Stimulated activated CD4-positive, alpha-beta T cell treated with anti-CD3 and anti-CD28 coated beads, TNF-alpha, amount 100 ng/mL, for 24 hours (primary cell): Measurements from ENCODE around the gene KLF9.
"Not testable (repeated sequence)": the region's sequence is repeated elsewhere in the genome, so short reads cannot be mapped to it uniquely, and the experiment has no call there.

Experiments used
- DNase-seq, 3 experiments: peaks; one replicate each; pipeline ENCODE4 v3.0.0-alpha.2; 2020; ENCODE audit warnings: low read depth in 3 of 3

The KLF9 gene

DNA sequence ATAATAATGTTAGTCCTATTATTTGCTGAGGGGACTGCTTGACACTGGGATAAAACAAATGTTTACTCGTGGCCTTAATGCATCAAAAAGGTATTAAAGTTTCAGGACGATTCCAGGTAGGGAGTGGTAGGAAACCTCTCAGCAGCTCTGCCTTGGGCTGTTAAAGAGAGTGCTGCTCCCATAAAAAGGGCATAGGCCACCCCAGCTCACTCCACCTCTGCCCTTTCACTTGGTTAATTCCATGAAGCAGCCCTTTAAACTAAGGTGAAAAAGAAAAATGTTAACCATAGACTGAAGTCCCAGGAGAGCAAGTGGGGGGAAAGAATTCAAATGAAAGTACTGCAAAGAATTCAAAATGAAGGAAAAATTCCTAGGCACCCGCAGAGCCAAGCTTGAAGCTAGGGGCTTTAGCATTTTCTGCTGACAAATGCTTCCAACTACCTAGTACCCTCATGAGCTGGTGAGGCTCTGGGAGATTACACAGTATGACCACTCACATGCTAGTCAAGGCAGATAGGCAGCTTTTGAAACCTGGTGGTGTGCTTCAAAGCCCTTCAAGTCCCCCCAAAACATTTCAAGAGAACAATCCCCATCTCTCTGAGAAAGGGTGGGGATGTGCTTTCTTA lies 8.5 kb downstream of the KLF9 start:
- DNase-seq: no peak

DNA sequence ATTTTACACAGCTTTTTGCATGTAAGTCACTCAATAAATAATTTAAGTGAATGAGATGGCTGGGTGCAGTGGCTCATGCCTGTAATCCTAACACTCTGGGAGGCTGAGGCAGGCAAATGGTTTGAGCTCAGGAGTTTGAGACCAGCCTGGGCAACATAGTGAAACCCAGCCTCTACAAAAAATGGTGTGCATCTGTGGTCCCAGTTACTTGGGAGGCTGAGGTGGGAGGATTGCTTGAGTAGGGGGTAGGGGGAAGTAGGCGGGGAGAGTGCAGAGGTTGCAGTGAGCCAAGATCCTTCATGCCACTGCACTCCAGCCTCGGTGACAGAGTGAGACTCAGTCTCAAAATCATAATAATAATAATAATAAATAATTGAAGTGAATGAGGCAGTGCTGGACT lies 10.2 kb downstream of the KLF9 start:
- no peak for DNase-seq

DNA sequence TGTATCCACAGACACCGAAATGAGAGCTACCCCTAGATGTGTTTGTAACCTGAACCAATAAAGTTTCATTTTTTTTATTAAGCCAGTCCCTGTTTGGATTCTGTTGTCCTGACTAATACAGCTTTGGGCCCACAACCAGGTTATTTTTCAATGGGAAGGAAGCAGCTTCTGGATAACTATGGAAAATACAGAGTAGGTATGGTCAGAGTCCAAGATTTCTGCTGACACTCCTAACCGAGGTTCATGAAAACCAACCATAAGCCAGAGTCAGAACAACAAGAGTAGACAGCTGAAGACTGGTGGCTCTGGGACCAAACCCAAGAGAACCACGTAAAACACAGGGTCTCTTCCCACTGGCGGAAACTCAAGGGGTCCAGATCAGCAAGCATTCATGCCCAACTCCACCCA lies 10.8 kb downstream of the KLF9 start:
- DNase-seq: no peak

DNA sequence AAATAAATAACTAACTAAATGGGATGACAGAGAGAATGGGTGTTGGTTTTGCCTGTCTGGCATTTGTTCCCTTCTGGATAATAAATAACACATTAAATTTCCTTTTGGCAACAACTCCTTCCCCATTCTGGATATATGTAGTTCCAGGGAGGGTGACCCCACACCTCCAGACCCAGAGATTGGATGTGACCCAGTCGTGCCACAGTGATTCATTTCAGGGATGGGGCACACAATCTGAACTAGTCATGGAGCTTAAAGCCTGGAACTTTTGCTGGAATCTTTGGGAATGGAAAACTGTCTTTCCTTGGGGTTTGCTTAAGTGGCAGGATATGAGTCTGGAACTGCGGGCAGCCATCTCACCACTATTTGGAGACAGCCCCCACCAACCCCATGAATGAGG lies 11.3 kb downstream of the KLF9 start:
- no peak for DNase-seq

DNA sequence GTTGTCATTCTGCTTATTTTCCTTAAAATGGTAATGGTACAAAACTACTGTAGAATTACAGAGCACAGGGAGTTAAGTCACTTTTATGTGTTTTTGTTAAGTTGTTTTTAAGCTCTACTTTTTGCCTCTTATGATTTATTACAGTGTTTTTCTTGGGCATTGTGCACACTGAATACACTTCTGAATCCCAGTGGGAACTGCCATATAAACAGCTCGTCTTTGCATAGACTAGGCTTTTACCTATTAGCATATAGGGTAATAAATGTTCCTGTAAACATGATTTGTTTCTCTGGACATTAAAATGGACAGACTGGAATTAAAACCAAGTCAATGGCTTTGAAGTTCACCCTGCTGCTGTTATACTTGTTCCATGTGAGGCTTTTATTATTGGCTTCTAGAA lies 12.2 kb downstream of the KLF9 start:
- DNase-seq: no peak

DNA sequence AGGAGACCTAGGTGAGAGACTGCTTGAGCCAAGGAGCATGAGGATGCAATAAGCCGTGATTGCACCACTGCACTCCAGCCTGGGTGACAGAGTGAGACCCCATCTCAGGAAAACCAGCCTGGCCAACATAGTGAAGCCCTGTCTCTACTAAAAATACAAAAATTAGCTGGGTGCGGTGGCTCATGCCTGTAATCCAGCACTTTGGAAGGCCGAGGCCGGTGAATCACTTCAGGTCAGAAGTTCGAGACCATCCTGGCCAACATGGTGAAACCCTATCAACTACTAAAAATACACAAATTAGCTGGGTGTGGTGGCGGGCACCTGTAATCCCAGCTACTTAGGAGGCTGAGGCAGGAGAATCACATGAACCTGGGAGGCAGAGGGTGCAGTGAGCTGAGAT lies 13.2 kb downstream of the KLF9 start:
- not testable (repeated sequence) for DNase-seq

DNA sequence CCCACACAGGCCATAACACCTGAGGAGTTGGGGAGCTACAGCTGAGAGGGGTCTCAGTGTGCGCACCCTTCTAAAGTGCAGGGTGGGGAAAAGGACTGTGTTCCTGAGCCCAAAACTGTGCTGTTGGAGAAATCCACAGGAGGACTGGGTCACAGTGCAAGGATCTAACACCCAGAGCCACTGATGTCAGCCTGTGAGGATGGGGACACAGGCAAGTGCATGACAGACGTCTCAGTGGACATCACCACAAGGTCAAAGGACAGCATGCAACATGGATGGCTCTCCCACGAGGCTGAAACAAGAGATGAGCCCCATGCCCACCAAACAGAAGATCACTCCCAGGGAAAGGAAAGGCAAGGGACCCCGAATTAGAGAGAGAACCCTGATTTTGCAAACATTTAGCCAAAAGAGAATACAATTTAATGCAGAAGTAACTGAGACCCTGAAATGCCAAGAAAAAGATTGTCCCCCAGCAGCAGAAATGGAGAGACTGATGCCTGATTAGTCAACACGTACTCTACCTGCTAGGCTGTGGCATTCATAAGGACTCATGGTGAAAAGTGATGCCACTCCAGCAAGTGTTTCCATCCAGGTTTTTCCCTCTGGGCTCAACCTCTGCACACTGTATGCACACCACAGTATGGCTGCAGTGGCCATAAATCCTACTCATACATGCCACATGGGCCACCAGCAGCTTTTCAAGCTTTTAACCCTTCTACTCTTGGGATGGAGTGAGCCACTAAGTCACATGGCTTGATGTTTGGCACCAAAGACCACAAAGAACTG lies 14.2 kb downstream of the KLF9 start:
- DNase-seq: no peak

DNA sequence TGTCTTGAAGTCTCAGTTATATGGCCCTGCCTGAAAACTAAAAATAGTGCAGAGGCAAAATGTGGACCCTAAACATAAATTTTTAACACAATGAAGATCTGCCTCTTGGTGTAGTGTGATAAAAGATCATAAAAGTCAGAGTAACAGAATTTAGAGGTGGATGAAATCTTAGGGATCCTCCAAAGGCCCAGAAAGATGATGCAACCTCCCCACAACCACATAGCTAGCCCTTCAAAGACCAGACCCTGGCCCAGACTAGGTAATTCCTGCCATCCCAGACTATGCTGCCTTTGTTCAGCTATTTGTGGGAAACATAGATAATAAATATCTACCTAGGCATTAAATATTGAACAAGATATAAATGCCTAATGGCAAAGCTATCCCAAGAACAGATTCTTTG lies 15.3 kb downstream of the KLF9 start:
- DNase-seq: no peak

DNA sequence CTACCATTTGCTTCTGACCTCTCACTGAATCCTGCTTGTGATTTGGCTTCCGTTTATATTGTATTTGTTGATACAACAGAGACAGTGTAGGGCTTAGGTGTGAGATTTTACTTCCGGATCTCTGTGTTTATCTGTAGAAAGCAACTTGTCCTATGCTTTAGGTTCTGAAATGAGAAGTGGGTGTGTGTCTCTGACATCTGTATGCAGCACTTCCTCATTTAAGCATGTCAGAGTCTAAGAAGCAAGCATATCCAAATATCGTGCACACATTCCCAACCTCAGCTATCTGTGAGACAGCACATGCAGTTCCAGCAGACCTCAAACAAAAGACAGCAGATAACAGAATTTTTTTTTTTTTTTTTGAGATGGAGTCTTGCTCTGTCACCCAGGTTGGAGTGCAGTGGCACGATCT lies 16.3 kb downstream of the KLF9 start:
- DNase-seq: no peak

DNA sequence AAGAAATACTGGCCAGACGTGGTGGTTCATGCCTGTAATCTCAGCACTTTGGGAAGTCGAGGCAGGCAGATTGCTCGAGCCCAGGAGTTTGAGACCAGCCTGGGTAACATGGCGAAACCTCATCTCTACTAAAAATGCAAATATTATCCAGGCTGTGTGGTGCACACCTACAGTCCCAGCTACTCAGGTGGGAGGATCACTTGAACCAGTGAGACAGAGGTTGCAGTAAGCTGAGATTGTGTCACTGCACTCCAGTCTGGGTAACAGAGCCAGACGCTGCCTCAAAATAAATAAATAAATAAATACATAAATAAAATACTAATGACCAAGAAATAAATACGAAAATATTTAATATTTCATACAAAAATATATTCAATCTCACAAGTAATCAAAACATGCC lies 18.8 kb downstream of the KLF9 start:
- DNase-seq: no peak

DNA sequence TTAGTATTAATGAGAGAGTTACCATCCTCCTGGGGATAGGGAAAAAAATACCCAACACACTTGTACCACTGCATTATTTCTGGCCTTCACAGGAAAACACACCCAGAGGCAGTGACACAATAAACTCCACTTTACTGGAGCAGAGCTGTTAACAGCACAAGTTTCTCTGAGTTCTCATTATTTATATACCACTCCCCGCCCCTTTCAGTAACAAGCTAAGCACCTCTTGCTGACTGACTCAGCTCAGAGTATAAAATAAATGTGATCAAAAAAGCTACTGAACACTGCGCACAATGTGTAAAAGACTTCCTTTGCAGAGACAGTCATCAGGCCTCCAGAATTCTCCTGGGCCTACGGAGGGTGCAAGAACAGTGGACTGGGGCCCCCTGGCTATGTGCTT lies 21.6 kb downstream of the KLF9 start:
- no peak for DNase-seq

DNA sequence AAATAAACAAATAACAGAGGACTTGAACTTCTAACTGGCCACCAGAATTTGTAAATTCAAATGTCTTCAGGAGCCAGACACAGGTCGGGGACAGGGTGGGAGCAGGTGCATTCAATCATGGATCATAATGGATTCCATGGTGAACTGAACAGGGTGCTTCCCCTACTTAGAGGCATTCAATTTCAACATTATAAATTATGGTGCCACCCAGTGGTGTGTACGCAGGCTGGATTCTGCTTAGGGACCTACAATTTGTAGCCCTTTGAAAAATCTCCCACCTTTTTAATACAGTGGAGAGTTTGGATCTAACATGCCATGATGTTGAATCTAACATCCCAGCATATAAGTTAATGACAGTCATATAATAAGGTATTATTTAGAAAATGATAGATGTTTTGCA lies 22.3 kb downstream of the KLF9 start:
- DNase-seq: no peak

DNA sequence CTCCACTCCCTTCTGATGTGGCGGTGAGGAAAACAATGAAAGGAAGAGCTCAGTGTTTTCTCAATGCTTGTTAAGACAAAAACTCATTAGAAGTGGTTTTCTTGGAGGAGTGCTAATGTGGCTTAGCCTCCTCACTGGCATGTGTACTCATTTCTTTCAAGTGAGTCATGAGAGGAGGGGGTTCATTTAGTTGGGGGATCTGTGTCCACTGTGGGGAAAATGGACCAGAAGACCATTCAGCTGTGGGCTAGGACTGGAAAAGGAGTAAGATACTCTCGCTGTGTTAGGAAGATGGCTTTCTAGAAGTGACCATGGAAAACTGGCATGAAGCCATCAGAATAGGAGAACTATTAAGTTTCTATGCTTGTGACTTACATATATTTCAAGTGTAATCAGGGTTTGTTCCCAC lies 23.5 kb downstream of the KLF9 start:
- DNase-seq: no peak

DNA sequence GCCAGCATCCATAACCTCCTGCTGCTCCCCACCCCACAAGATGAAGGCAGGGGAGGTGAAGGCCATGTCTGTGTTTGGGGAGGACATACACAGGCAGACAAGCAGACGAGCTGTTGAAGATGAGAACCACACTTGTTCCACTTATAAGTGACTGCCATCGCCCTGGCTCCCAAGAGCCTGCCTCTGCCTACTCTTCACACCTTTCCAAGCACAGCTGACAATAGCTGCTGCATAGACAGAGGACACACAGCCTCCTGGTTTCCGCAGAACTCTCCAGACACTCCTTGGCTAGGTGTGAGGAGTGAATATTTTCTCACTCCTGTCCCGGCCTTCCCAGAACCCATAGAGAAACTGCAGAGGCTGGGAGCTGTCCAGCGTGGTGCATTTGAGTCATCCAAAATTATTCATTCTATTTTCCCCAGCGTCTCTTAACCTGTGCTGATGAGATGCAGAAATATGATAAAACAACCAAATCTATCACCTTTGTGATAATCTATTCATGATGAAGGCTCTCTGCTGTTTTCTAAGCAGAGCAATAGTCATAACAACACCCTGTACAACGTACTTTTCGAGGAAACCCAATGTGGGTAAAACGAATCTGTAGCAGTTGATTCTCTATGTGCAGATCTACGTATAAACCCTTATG lies 24.7 kb downstream of the KLF9 start:
- DNase-seq: no peak

DNA sequence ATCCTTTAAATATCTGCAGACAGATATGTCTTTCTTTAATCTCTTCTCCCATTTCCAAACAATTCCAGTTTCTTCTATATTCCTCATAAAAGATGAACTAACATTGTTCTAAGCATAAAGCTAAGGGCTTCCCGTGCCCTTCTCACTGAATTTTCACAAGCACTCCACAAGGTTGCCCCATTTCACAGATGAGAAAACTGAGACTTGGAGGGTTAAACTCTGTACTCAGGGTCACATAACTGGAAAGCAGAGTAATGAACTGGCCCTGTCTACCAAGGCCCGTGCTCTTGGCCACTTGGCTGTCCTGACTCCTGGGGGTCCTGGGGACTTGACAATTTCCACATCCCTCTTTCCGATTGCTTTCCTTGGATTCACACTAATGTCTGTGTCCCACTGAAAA lies 25.3 kb downstream of the KLF9 start:
- DNase-seq: no peak

DNA sequence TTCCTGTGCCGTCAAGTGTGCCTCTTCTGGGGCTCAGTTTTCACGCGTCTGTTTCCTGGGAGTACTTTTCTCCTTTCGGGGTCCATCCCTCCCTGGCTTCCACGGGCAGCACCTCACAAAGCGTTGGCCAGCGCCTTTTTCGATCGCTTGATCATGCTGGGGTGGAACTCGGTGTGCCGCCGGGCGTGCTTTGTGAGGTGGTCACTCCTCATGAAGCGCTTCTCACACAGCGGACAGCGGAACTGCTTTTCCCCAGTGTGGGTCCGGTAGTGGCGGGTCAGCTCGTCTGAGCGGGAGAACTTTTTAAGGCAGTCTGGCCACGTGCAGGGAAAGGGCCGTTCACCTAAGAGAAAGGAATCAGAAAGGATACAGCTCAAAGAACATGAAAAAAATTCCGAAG lies 26.8 kb downstream of the KLF9 start:
- no peak for DNase-seq

DNA sequence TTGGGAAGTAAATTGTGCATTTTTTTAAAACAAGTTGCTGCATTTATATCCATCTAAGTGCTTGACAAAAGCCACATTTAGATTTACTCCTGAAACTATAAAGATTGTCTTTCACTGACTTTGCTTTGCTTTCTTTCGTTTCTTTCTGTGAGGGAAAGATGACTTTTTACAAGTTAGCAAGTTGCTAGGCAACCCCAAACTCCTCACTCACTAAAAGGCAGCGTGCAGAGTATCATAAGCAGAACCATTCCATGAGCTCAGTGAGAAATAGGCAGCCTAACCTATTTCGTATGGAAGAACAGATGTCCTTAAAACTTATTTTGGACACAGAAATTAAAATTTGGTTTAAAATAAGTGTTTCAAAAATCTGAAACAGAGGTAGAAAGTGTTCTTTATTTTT lies 29.0 kb downstream of the KLF9 start:
- no peak for DNase-seq

DNA sequence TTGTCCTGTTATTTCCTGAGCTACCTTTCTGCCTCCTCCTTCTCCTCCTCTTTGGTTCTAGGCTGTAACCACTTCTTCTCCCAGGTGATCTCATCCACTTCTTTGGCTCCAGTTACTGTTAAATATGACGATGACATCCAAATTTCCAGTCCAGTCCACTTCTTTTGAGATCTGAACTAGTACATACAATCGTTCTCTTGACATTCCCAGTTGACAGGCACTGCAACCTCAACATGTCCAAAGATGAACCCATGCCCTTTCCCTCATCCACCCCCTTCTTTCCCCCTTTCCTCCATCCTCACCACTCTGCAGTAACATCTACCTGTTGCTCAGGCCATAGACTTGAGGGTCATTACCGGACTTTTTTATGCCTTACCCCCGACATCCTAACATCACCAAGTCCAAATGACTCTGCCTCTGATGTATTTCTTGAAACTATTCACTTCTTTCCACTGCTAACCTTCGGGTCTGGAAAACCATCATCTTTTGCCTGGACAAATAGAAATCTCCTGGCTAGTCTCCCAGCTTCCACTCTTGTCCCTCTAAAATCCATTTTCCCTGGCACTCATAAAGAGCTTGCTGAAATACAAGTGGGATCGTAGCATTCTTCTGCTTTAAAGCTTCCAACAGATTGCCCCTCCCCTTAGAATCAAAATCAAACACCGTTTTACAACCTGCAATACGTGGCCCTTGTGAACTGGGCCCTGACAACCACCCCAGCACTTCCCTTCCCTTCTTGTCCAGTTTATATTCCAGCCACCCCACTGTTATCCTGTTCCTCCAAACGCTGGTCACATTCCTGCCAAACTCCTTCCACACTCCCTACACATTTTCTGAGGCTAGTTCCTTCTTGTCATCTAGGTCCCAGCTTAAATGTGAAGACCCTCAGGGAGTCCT lies 31.5 kb downstream of the KLF9 start:
- no peak for DNase-seq

DNA sequence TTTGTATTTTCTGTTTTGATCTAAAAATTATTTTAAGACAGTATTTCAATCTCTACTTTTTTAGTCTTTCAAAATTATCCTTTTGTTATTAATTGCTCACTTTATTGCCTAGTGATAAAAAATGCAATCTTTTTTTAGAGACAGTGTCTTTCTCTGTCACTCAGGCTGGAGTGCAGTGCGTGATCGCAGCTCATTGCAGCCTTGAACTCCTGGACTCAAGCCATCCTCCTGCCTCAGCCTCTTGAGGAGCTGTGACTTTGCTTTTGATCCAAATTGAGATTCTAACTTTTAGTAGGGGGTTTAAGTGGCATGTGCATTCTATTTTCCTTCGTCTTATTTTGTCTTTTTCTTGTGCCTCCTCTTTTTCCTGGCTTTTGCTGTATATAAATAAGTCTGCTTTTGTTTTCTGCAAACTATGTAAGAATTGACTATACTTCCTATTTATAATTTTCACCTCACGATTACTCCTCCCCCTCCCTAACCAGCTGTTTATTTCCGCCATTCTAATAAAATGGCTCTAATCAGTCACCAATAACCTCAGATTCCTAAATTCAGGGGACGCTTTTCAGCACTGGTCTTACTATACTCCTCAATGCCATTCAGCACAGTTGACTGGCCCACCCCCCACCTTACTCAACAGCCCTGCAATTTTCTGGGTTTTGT lies 32.3 kb downstream of the KLF9 start:
- no peak for DNase-seq

DNA sequence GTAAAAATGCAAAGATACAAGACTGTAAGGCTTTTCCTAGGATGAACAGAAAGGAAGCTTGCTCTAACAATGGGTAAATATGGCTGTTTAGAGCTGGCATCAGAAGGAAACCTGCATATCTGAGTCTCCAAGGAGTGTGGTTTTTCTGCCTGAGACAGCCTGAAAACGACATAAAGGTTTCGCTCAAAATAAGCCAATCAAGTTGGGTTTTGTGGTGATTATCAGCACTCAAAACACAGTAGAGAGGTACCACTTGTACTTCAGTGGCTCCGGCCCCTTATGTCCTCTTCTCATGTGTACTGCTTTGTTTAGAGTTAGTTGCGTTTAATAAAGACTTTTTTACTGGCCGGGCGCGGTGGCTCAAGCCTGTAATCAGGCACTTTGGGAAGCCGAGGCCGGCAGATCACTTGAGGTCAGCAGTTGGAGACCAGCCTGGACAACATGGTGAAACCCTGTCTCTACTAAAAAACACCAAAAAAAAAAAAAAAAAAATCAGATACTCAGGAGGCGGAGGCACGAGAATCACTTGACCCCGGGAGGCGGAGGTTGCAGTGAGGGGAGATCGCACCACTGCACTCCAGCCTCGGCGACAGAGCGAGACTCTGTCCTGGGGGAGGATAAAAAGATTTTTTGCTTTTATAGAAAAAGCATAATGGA lies 39.4 kb downstream of the KLF9 start:
- no peak for DNase-seq

DNA sequence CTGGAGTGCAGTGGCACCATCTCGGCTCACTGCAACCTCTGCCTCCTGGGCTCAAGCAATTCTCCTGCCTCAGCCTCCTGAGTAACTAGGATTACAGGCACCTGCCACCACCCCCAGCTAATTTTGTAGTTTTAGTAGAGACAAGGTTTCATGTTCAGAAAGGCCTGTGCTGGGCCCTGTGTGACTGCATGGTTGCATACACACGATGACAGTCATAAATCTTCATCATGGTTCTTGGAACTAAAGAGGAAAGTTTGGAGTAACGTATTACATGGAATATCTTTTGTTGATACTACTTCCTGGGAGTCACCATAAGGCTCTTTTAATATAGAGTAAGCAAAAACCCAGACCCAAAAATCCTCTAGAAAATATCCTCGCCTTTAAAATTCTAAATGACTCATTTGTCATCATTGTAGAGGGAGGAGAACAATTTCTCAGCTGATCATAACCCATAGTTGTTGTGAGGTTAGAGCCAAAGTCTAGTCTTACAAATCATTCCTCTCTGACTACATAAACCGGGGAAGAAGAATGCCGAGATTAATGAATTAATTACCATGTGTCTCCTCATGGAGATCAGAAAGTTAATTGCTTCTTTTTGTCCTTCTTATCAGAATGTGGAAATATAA lies 47.0 kb downstream of the KLF9 start:
- DNase-seq: no peak
